GM12892 (cell line): ENCODE results near the gene RNF115.

ENCODE experiments used
- POLR2A ChIP-seq: IDR thresholded peaks from 2 replicates; pipeline ENCODE4 v1.6.1; 2011; ENCODE audit warnings: low read depth, low read length, control low read depth
- TAF1 ChIP-seq: IDR thresholded peaks from 2 replicates; pipeline ENCODE4 v1.6.1; 2011; ENCODE audit warnings: low read depth, mild to moderate bottlenecking, control low read depth, low read length, borderline replicate concordance

DNA sequence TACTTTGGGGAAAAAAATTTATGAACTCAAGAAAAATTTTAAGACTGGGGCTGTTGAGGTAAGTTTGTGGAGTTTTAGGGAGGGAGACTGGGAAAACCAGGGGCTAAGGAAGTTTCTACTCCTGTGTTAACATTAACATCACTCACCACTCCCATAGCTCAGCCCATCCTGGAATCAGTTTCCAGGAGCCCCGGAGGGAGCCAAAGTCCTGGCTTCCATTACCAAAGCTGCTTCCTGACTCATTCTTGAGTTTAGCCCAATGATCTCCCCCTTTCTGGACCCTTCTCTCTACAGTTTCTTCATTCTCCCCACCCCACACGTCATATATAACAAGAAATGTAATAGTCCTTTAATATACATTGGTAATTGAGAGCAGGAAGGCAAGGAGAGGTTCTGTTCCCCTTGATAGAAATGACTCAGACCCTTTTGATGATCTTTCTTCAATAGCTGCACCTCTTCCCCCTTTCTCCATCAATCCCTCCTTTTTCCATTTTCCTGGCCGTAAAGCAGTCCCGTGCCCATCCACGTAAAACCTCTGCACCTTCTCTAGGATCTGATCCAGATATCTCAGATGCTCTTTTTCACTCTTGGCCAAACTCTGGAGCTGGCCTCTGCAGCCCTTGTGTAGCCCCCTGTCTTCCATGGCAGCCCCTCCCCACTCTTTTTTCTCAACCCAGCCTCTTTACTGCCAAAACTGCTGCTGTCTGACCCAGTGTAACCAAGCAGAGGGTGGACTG lies 39.6 kb upstream of the RNF115 start:
- TF ChIP-seq POLR2A (no peak), TAF1 (no peak)
